K562 (cell line): ENCODE results near the gene PTAR1. TPM values are rescaled to one million over a fixed set of nuclear protein-coding genes. Genes with fewer than 3 reads are reported as not detected.

Experiments
- ATAC-seq: fragments of 200-7000 bp; cut with Tn5 transposase; 3 replicates; pipeline ENCODE4 v1.9.1; 2020; ENCODE audit warnings: moderate library complexity
- BruUV-seq: library from RNA; stranded (reverse); fragments of 400-500 nt; replicated peaks from 2 replicates; lab custom pipeline; 2021; lab: Mats Ljungman, UMichigan
- CTCF ChIA-PET: fragments of 300-600 bp; formaldehyde crosslinking; extraction: SDS; loops from one replicate; lab custom pipeline; 2021; ENCODE audit warnings: low intra/inter-chr PET ratio; lab: Yijun Ruan, JAX
- POLR2A ChIA-PET: fragments of 300-600, 350-650 bp; sonication (Branson Sonifier 250); formaldehyde crosslinking; extraction: SDS; loops from one replicate; lab custom pipeline; 2021; ENCODE audit warnings: antibody characterized with exemption, inconsistent platforms; lab: Yijun Ruan, JAX
- DNase-seq, 4 experiments: peaks; one replicate each; pipeline versions ENCODE4 v3.0.0 to v3.0.0-alpha.2; 2011 to 2018; ENCODE audit warnings: low spot score in 3 of 4, mixed read lengths in 3 of 4; ENCODE audit errors: extremely low read depth in 1 of 4
- FAIRE-seq: peaks from 2 replicates; lab custom pipeline; 2011; peaks lifted over from hg19 to GRCh38; lab: Jason Lieb, UNC
- H2AFZ ChIP-seq: 2 replicates; pipeline ENCODE4 v1.6.0; 2011; ENCODE audit warnings: low read depth, low read length, control low read depth, inconsistent platforms
- H3K27ac ChIP-seq: fragments of 200-600 bp; 3 replicates; pipeline ENCODE4 v1.8.0; 2011; ENCODE audit warnings: low read depth, mild to moderate bottlenecking, control low read depth, inconsistent platforms, low read length, moderate library complexity, mixed read lengths; ENCODE audit errors: extremely low read depth
- H3K27me3 ChIP-seq, 2 experiments: fragments of 300-600 bp in 1 of 2; 2 replicates in 1 of 2; 3 replicates in 1 of 2; pipeline versions ENCODE4 v1.6.0 to v1.8.0; 2011; ENCODE audit warnings: inconsistent platforms in 2 of 2, low read length in 2 of 2, mild to moderate bottlenecking in 1 of 2, mixed read lengths in 1 of 2, moderate library complexity in 1 of 2; ENCODE audit not compliant: control insufficient read depth in 2 of 2, insufficient read depth in 2 of 2
- H3K36me3 ChIP-seq: fragments of 300-600 bp; 3 replicates; pipeline ENCODE4 v1.8.0; 2011; ENCODE audit warnings: mild to moderate bottlenecking, low read length, inconsistent platforms; ENCODE audit not compliant: control insufficient read depth, insufficient read depth
- H3K4me1 ChIP-seq, 2 experiments: fragments of 200-600 bp in 1 of 2; replicated peaks in 1 of 2; 2 replicates in 1 of 2; 3 replicates in 1 of 2; pipeline versions ENCODE4 v1.5.1 to v1.8.0; 2011; ENCODE audit warnings: inconsistent platforms in 2 of 2, low read length in 2 of 2, mild to moderate bottlenecking in 1 of 2, mixed read lengths in 1 of 2, moderate library complexity in 1 of 2; ENCODE audit not compliant: control insufficient read depth in 2 of 2, insufficient read depth in 2 of 2
- H3K4me2 ChIP-seq: 2 replicates; pipeline ENCODE4 v1.6.1; 2011; ENCODE audit warnings: low read length, control low read depth, inconsistent platforms, mixed read lengths; ENCODE audit not compliant: insufficient read depth
- H3K4me3 ChIP-seq: fragments of 200-600 bp; sonication (generic), shearing (Covaris generic); 2 replicates; pipeline ENCODE4 v1.5.1; 2016; ENCODE audit warnings: control low read depth, inconsistent platforms
- H3K79me2 ChIP-seq: fragments of 200-600 bp; 3 replicates; pipeline ENCODE4 v1.8.0; 2011; ENCODE audit warnings: low read length, inconsistent platforms; ENCODE audit not compliant: control insufficient read depth, insufficient read depth
- H3K9ac ChIP-seq, 2 experiments: 2 replicates each; pipeline versions ENCODE4 v1.6.0 to v1.6.1; 2011; ENCODE audit warnings: low read depth in 2 of 2, low read length in 2 of 2, control low read depth in 1 of 2, inconsistent platforms in 1 of 2, mild to moderate bottlenecking in 1 of 2, mixed read lengths in 1 of 2; ENCODE audit not compliant: insufficient read depth in 1 of 2
- H3K9me1 ChIP-seq: one replicate; pipeline ENCODE4 v1.6.0; 2011; ENCODE audit warnings: inconsistent platforms, mild to moderate bottlenecking, low read length, moderate library complexity; ENCODE audit not compliant: control insufficient read depth, insufficient read depth
- H3K9me3 ChIP-seq: replicated peaks from 2 replicates; pipeline ENCODE4 v1.5.1; 2011; ENCODE audit warnings: low read depth, low read length, inconsistent platforms; ENCODE audit not compliant: control insufficient read depth, insufficient read depth
- H4K20me1 ChIP-seq: replicated peaks from 2 replicates; pipeline ENCODE4 v1.6.1; 2011; ENCODE audit warnings: low read length, inconsistent platforms, mixed read lengths; ENCODE audit not compliant: control insufficient read depth, insufficient read depth
- E4F1 ChIP-seq: fragments of 250-450 bp; sonication (Bioruptor Pico); IDR thresholded peaks from 2 replicates; pipeline ENCODE4 v1.5.0; 2021; ENCODE audit warnings: mild to moderate bottlenecking, borderline replicate concordance
- ELF4 ChIP-seq: fragments of 450-650 bp; formaldehyde crosslinking; IDR thresholded peaks from 2 replicates; pipeline ENCODE4 v1.4.0; 2022; ENCODE audit warnings: missing genetic modification characterization
- EP300 ChIP-seq: IDR thresholded peaks from 2 replicates; pipeline ENCODE4 v1.6.1; 2012; ENCODE audit warnings: low read length, improper control_type of control experiment
- MAFF ChIP-seq: IDR thresholded peaks from 2 replicates; pipeline ENCODE4 v1.6.1; 2012; ENCODE audit warnings: low read length, improper control_type of control experiment
- MAFG ChIP-seq: fragments of 450-650 bp; conservative IDR thresholded peaks from 2 replicates; pipeline ENCODE4 v1.6.1; 2016; ENCODE audit warnings: missing genetic modification characterization, missing compliant biosample characterization
- MAFK ChIP-seq: IDR thresholded peaks from 2 replicates; pipeline ENCODE4 v1.6.1; 2011; ENCODE audit warnings: low read length, improper control_type of control experiment
- NFE2 ChIP-seq: IDR thresholded peaks from 2 replicates; pipeline ENCODE4 v1.6.1; 2014; ENCODE audit warnings: antibody characterized with exemption, low read depth
- TRIM28 ChIP-seq: fragments of 450-650 bp; IDR thresholded peaks from 2 replicates; pipeline ENCODE4 v1.6.1; 2017
- XRCC4 ChIP-seq: IDR thresholded peaks from one replicate; pipeline ENCODE4 v1.6.1; 2011; ENCODE audit not compliant: insufficient read depth, insufficient read length; ENCODE audit errors: extremely low read depth
- ZNF140 ChIP-seq: fragments of 250-450 bp; sonication (Bioruptor Pico); IDR thresholded peaks from 2 replicates; pipeline ENCODE4 v1.8.0; 2021; ENCODE audit warnings: moderate library complexity, mild to moderate bottlenecking, inconsistent platforms
- ZNF143 ChIP-seq: sonication (generic); formaldehyde crosslinking; IDR thresholded peaks from 2 replicates; pipeline ENCODE4 v1.9.0; 2022; ENCODE audit warnings: mild to moderate bottlenecking, missing genetic modification reagents
- ZNF316 ChIP-seq: fragments of 450-650 bp; IDR thresholded peaks from 2 replicates; pipeline ENCODE4 v1.6.1; 2016
- ZNF717 ChIP-seq: fragments of 250-450 bp; sonication (Bioruptor Pico); IDR thresholded peaks from 2 replicates; pipeline ENCODE4 v1.5.0; 2021
- WGBS: fragments of 100-300 bp; shearing (Covaris generic); methylation state at CpG from one replicate; pipeline ENCODE4 v1.1.6; 2016; ENCODE audit warnings: low coverage, mixed read lengths; ENCODE audit not compliant: insufficient coverage; ENCODE audit errors: missing lambda C conversion rate; 5-methylcytosine and 5-hydroxymethylcytosine counted together
- in situ Hi-C: fragments of 300-500 bp; cut with MboI; formaldehyde crosslinking; loops from 4 replicates; pipeline ENCODE4 v1.15.0; 2018; ENCODE audit warnings: inconsistent platforms, mixed read lengths
- intact Hi-C: fragments of 100-400 bp; cut with micrococcal nuclease; formaldehyde crosslinking; loops from 2 replicates; pipeline ENCODE4 v1.14.2; 2022
- polyA plus RNA-seq, 8 experiments: library from polyadenylated mRNA; depleted of rRNA in 4 of 8; stranded (reverse) in 5 of 8; unstranded in 3 of 8; fragments of >200 nt; fragmentation: Nextera tagmentation in 2 of 8; fragmentation: Illumina TruSeq in 1 of 8; extraction: Ambion mirVana in 2 of 8; extraction: Trizol in 1 of 8; gene quantifications; 2 replicates each; pipeline versions ENCODE4 v1.2.1 to v1.2.3, GENCODE V29; 2011 to 2014; ENCODE audit warnings: inconsistent platforms in 1 of 8, missing spikeins in 1 of 8
- total RNA-seq, 7 experiments: library from RNA; depleted of rRNA in 6 of 7; stranded (reverse); fragments of >200 nt in 6 of 7; fragmentation: Illumina TruSeq in 2 of 7; extraction: Trizol in 2 of 7; gene quantifications; 2 replicates each; pipeline versions ENCODE4 v1.2.1 to v1.2.3, GENCODE V29; 2011 to 2021; ENCODE audit warnings: low replicate concordance in 1 of 7

PTAR1 gene
- total and polyA plus RNA-seq, 9 of the 15 experiments (the other 6 are each of a cell fraction or from before 2014, with no cell fraction given) = 10.1 to 48.0 (median 28.0) TPM

- ChIA-PET POLR2A (interaction anchor here (1.2 to 1.5 kb wide), 2 partner anchors 8 to 13 kb away, joined by 5 to 7 read pairs; partner anchors contain the start of gene PTAR1), CTCF (no interaction called here)
- peaks cover 61% of the 10 kb centered on the region; the same call in 2 of the 3 replicates for H3K36me3 ChIP-seq
- DNase-seq (no peak), ATAC-seq (no peak), FAIRE-seq (no peak)
- no peaks in the 10 kb centered on the region for H3K9me3 ChIP-seq
- in situ Hi-C loops (no loop called here), intact Hi-C loops (loop anchor here (5.0 kb wide), 1 partner anchor 75 kb away; the partner anchor contains the start of gene CFAP95)
- TF ChIP-seq TRIM28 = no peak
- H3K4me1 ChIP-seq = peaks cover 0 to 7% of the 10 kb centered on the region in 2 experiments; a peak in 2 of 5 replicates
- H3K9me1 ChIP-seq = no peaks in the 10 kb centered on the region
- H3K4me2 ChIP-seq = no peak overlapping the region
- H3K4me3 ChIP-seq = no peak overlapping the region
- no peak overlapping the region for H2AFZ ChIP-seq
- no peak overlapping the region for H3K27ac ChIP-seq
- no TSS peak for BruUV-seq
- WGBS = 50% methylated on average over 3 of the region's 3 CpGs
- peaks cover 53% of the 10 kb centered on the region for H3K79me2 ChIP-seq
- no peaks in the 10 kb centered on the region for H3K27me3 ChIP-seq
- no peak overlapping the region for H3K9ac ChIP-seq
- H4K20me1 ChIP-seq = no peaks in the 10 kb centered on the region
Measured at GRCh38 chr9:69746859-69747560, 12.8 kb downstream of the PTAR1 start.

GRCh38 chr9:69745716-69746437, 13.9 kb downstream of the PTAR1 start:
- ChIA-PET POLR2A (interaction anchor here (1.2 to 1.5 kb wide), 3 partner anchors 9 to 14 kb away, joined by 3 to 7 read pairs (median 5); partner anchors contain the start of gene PTAR1), CTCF (no interaction called here)
- Histone ChIP-seq H3K9me3 (no peaks in the 10 kb centered on the region), H3K27ac (peak overlapping the region; percentile 45; the same call in 2 of the 3 replicates), H3K27me3 (no peaks in the 10 kb centered on the region), H2AFZ (no peak overlapping the region), H3K9ac (no peak overlapping the region), H3K4me1 (peaks cover 0 to 7% of the 10 kb centered on the region in 2 experiments; a peak in 2 of 5 replicates), H3K79me2 (peaks cover 53% of the 10 kb centered on the region), H3K36me3 (peaks cover 67% of the 10 kb centered on the region; the same call in 2 of the 3 replicates), H3K9me1 (no peaks in the 10 kb centered on the region), H3K4me2 (no peak overlapping the region), H3K4me3 (no peak overlapping the region), H4K20me1 (no peaks in the 10 kb centered on the region)
- BruUV-seq = no TSS peak
- peak; percentile 85 for FAIRE-seq
- peak; percentile 76 for ATAC-seq
- intact Hi-C loops = loop anchor here (5.0 kb wide), 1 partner anchor 76 kb away; the partner anchor contains the start of gene CFAP95
- peak in 2 of 4 experiments; percentile 9 for DNase-seq
- in situ Hi-C loops = no loop called here
- 53% methylated on average over 3 of the region's 3 CpGs for WGBS
- TF ChIP-seq EP300 (no peak), ELF4 (CRISPR knock-in tag) (no peak), ZNF140 (CRISPR knock-in tag) (no peak), XRCC4 (no peak), MAFF (peak; percentile 65; the same call in 1 of the 2 replicates), NFE2 (peak; percentile 83), E4F1 (CRISPR knock-in tag) (no peak), ZNF316 (peak; percentile 83), MAFK (peak; percentile 61), ZNF143 (no peak), ZNF717 (CRISPR knock-in tag) (no peak), MAFG (peak; percentile 88)
